B cell (primary cell): Measurements from ENCODE around the gene MDGA2. TPM values are rescaled to one million over a fixed set of nuclear protein-coding genes. Genes with fewer than 3 reads are reported as not detected.

ENCODE experiments used
- ATAC-seq: fragments of 200-7000 bp; cut with Tn5 transposase; one replicate; pipeline ENCODE4 v1.10.0; 2021; ENCODE audit warnings: low read depth, mild to moderate bottlenecking, moderate number of reproducible peaks, moderate library complexity
- CTCF ChIA-PET: fragments of 350-600 bp; sonication (Branson Sonifier 250); formaldehyde crosslinking; loops from one replicate; lab custom pipeline; 2021; ENCODE audit warnings: antibody characterized with exemption, inconsistent platforms; lab: Charles Lee
- POLR2A ChIA-PET: fragments of 350-600 bp; sonication (Branson Sonifier 250); formaldehyde crosslinking; loops from one replicate; lab custom pipeline; 2021; ENCODE audit warnings: antibody characterized with exemption; lab: Charles Lee
- DNase-seq: peaks from one replicate; pipeline ENCODE4 v3.0.0; 2013
- H2AFZ ChIP-seq: 2 replicates; pipeline ENCODE4 v1.6.1; 2012; ENCODE audit warnings: mild to moderate bottlenecking, low read depth, low read length; ENCODE audit not compliant: insufficient read depth, poor library complexity, severe bottlenecking
- H3K27ac ChIP-seq, 2 donors: 1 replicate in 1 of 2; 2 replicates in 1 of 2; pipeline ENCODE4 v1.5.1; 2012 to 2013; ENCODE audit warnings: low read length in 2 of 2, mild to moderate bottlenecking in 2 of 2, moderate library complexity in 1 of 2
- H3K27me3 ChIP-seq, 4 experiments: fragments of 200-600 bp in 1 of 4; sonication (generic) in 1 of 4; replicated peaks in 1 of 4; 1 replicate in 2 of 4; 2 replicates in 2 of 4; pipeline versions ENCODE4 v1.6.1 to v1.7.0; 2013 to 2016; ENCODE audit warnings: low read length in 3 of 4, mild to moderate bottlenecking in 2 of 4, mixed read lengths in 1 of 4, moderate library complexity in 1 of 4; ENCODE audit not compliant: insufficient read depth in 4 of 4, control insufficient read depth in 3 of 4; ENCODE audit errors: control extremely low read depth in 1 of 4
- H3K36me3 ChIP-seq, 2 experiments: replicated peaks in 1 of 2; 1 replicate in 1 of 2; 2 replicates in 1 of 2; pipeline versions ENCODE4 v1.6.1 to v1.7.1; 2013; ENCODE audit warnings: low read length in 1 of 2; ENCODE audit not compliant: insufficient read depth in 2 of 2, control insufficient read depth in 1 of 2; ENCODE audit errors: control extremely low read depth in 1 of 2, extremely low read depth in 1 of 2
- H3K4me1 ChIP-seq, 2 donors: fragments of 200-600 bp in 1 of 2; sonication (generic) in 1 of 2; 1 replicate in 1 of 2; 2 replicates in 1 of 2; pipeline versions ENCODE4 v1.5.1 to v1.6.1; 2013 to 2017; ENCODE audit warnings: low read length in 2 of 2; ENCODE audit not compliant: control insufficient read depth in 2 of 2, insufficient read depth in 2 of 2
- H3K4me2 ChIP-seq: replicated peaks from 2 replicates; pipeline ENCODE3; 2012; ENCODE audit warnings: mild to moderate bottlenecking, low read depth, low read length; ENCODE audit not compliant: poor library complexity, severe bottlenecking
- H3K4me3 ChIP-seq, 5 experiments: fragments of 200-600 bp in 1 of 5; sonication (generic) in 1 of 5; 1 replicate in 3 of 5; 2 replicates in 2 of 5; pipeline versions ENCODE4 v1.5.1 to v1.7.0; 2011 to 2016; ENCODE audit warnings: low read length in 4 of 5, mild to moderate bottlenecking in 4 of 5, low read depth in 2 of 5, control low read depth in 1 of 5, moderate library complexity in 1 of 5; ENCODE audit not compliant: insufficient read depth in 1 of 5; ENCODE audit errors: control extremely low read depth in 1 of 5, extremely low read depth in 1 of 5
- H3K79me2 ChIP-seq: fragments of 200-600 bp; sonication (generic); one replicate; pipeline ENCODE4 v1.6.0; 2016; ENCODE audit warnings: low read length; ENCODE audit not compliant: control insufficient read depth, insufficient read depth
- H3K9ac ChIP-seq: fragments of 200-600 bp; sonication (generic); 2 replicates; pipeline ENCODE4 v1.6.1; 2017; ENCODE audit warnings: mild to moderate bottlenecking, low read length, moderate library complexity
- H3K9me3 ChIP-seq, 3 donors: one replicate each; pipeline versions ENCODE4 v1.6.1 to v1.7.1; 2013; ENCODE audit warnings: low read length in 2 of 3; ENCODE audit not compliant: control insufficient read depth in 2 of 3, insufficient read depth in 1 of 3; ENCODE audit errors: control extremely low read depth in 1 of 3
- H4K20me1 ChIP-seq: 2 replicates; pipeline ENCODE4 v1.6.0; 2012; ENCODE audit warnings: mild to moderate bottlenecking, low read length; ENCODE audit not compliant: insufficient read depth, control insufficient read depth, poor library complexity, severe bottlenecking
- H3K27ac Mint-ChIP-seq: one replicate; pipeline ENCODE4 v1.8.0; 2021; ENCODE audit warnings: mixed read lengths
- H3K27me3 Mint-ChIP-seq: one replicate; pipeline ENCODE4 v1.8.0; 2021; ENCODE audit warnings: mixed read lengths
- H3K4me1 Mint-ChIP-seq: one replicate; pipeline ENCODE4 v1.8.0; 2021; ENCODE audit warnings: mixed read lengths
- H3K4me3 Mint-ChIP-seq: one replicate; pipeline ENCODE4 v1.8.0; 2021; ENCODE audit warnings: mixed read lengths
- H3K9me3 Mint-ChIP-seq: one replicate; pipeline ENCODE4 v1.8.0; 2022; ENCODE audit warnings: mixed read lengths; ENCODE audit not compliant: insufficient read depth
- EZH2 ChIP-seq: IDR thresholded peaks from 2 replicates; pipeline ENCODE4 v1.6.1; 2012; ENCODE audit warnings: borderline replicate concordance, low read depth, mild to moderate bottlenecking, moderate library complexity, low read length; ENCODE audit not compliant: insufficient read depth, poor library complexity, severe bottlenecking
- WGBS: methylation state at CpG from one replicate; pipeline ENCODE4 v1.1.5; 2013; ENCODE audit warnings: missing lambda C conversion rate; ENCODE audit not compliant: insufficient coverage; 5-methylcytosine and 5-hydroxymethylcytosine counted together
- intact Hi-C: fragments of 100-400 bp; cut with micrococcal nuclease; formaldehyde crosslinking; loops from one replicate; pipeline ENCODE4 v1.10.0; 2022
- polyA plus RNA-seq: library from polyadenylated mRNA; depleted of rRNA; stranded (reverse); fragments of >200 nt; gene quantifications from 2 replicates; pipeline ENCODE4 v1.2.3, GENCODE V29; 2012
- total RNA-seq, 2 donors: library from RNA; stranded (reverse); fragments of 120-200 nt in 1 of 2; gene quantifications; 1 replicate in 1 of 2; 2 replicates in 1 of 2; pipeline versions ENCODE4 v1.2.3 to v1.2.4, GENCODE V29; 2013 to 2022
- TF ChIP-seq, protein P1 (sequence below): fragments of 200-600 bp; IDR thresholded peaks from one replicate; pipeline ENCODE4 v1.8.0; 2022; ENCODE audit warnings: antibody characterized with exemption, mild to moderate bottlenecking

The MDGA2 gene
- total and polyA plus RNA-seq, 2 donors (not counting 1 experiment from before 2014, with no cell fraction given), result not detected

- H3K27me3 Mint-ChIP-seq, result no peaks in the 10 kb centered on the region
- H3K27ac Mint-ChIP-seq, result no peak overlapping the region
- no peaks in the 10 kb centered on the region for H3K36me3 ChIP-seq
- intact Hi-C loops, result no loop called here
- no peaks in the 10 kb centered on the region for H3K9me3 Mint-ChIP-seq
- no peak overlapping the region for H3K4me3 Mint-ChIP-seq
- no peak overlapping the region for H3K4me3 ChIP-seq
- no peaks in the 10 kb centered on the region for H3K4me1 ChIP-seq
- H2AFZ ChIP-seq, result no peak overlapping the region
- CTCF ChIA-PET, result no interaction called here
- WGBS, result no CpG with 5 or more reads among the region's 4 CpGs
- no peaks in the 10 kb centered on the region for H3K27me3 ChIP-seq
- ATAC-seq (no peak), DNase-seq (no peak)
- H3K27ac ChIP-seq, result no peak overlapping the region
- no peak overlapping the region for H3K4me2 ChIP-seq
- H3K9me3 ChIP-seq, result no peaks in the 10 kb centered on the region
- TF ChIP-seq, protein P1, sequence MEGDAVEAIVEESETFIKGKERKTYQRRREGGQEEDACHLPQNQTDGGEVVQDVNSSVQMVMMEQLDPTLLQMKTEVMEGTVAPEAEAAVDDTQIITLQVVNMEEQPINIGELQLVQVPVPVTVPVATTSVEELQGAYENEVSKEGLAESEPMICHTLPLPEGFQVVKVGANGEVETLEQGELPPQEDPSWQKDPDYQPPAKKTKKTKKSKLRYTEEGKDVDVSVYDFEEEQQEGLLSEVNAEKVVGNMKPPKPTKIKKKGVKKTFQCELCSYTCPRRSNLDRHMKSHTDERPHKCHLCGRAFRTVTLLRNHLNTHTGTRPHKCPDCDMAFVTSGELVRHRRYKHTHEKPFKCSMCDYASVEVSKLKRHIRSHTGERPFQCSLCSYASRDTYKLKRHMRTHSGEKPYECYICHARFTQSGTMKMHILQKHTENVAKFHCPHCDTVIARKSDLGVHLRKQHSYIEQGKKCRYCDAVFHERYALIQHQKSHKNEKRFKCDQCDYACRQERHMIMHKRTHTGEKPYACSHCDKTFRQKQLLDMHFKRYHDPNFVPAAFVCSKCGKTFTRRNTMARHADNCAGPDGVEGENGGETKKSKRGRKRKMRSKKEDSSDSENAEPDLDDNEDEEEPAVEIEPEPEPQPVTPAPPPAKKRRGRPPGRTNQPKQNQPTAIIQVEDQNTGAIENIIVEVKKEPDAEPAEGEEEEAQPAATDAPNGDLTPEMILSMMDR, result no peak
- TF ChIP-seq EZH2, result no peak
- no peaks in the 10 kb centered on the region for H4K20me1 ChIP-seq
- H3K4me1 Mint-ChIP-seq, result no peaks in the 10 kb centered on the region
- H3K79me2 ChIP-seq, result no peaks in the 10 kb centered on the region
- POLR2A ChIA-PET, result no interaction called here
- H3K9ac ChIP-seq, result no peak overlapping the region
These were observed 133.7 kb downstream of the MDGA2 start for GRCh38 chr14:47541662-47542061.

- CTCF ChIA-PET, result no interaction called here
- H3K9ac ChIP-seq, result no peak overlapping the region
- no peak overlapping the region for H3K4me2 ChIP-seq
- no peaks in the 10 kb centered on the region for H4K20me1 ChIP-seq
- WGBS, result 60% methylated on average over 1 of the region's 3 CpGs
- no peak overlapping the region for H3K27ac Mint-ChIP-seq
- POLR2A ChIA-PET, result no interaction called here
- no peak for ATAC-seq
- no peak overlapping the region for H3K4me3 Mint-ChIP-seq
- H3K4me1 ChIP-seq, result no peaks in the 10 kb centered on the region
- H3K36me3 ChIP-seq, result no peaks in the 10 kb centered on the region
- no peaks in the 10 kb centered on the region for H3K27me3 ChIP-seq
- DNase-seq, result no peak
- no peak overlapping the region for H3K27ac ChIP-seq
- no peaks in the 10 kb centered on the region for H3K9me3 ChIP-seq
- intact Hi-C loops, result no loop called here
- no peak for TF ChIP-seq EZH2
- TF ChIP-seq, protein P1, result no peak
- H3K4me3 ChIP-seq, result no peak overlapping the region
- no peaks in the 10 kb centered on the region for H3K79me2 ChIP-seq
- no peaks in the 10 kb centered on the region for H3K27me3 Mint-ChIP-seq
- no peaks in the 10 kb centered on the region for H3K9me3 Mint-ChIP-seq
- H2AFZ ChIP-seq, result no peak overlapping the region
- H3K4me1 Mint-ChIP-seq, result no peaks in the 10 kb centered on the region
These were observed 136.4 kb downstream of the MDGA2 start for GRCh38 chr14:47539031-47539461.
